ENCODE data around the gene MPDZ. TPM values are rescaled to one million over a fixed set of nuclear protein-coding genes. Genes with fewer than 3 reads are reported as not detected.

MPDZ gene
- total and polyA plus RNA-seq, 4 experiments from 2014 or later, result not detected

GRCh38 chr9:13210306-13210705 lies 69.2 kb downstream of the MPDZ start:
- Mint-ChIP-seq H3K4me1 (no peaks in the 10 kb centered on the region), H3K4me3 (no peak overlapping the region), H3K27ac (no peak overlapping the region), H3K9me3 (peaks cover 0 to 17% (median 4%) of the 10 kb centered on the region in 8 donors), H3K36me3 (no peaks in the 10 kb centered on the region), H3K27me3 (no peaks in the 10 kb centered on the region)
- DNase-seq, result no peak
- intact Hi-C loops (cut with micrococcal nuclease), result no loop called here
- Histone ChIP-seq H3K27me3 (ENCODE audit: insufficient read depth, low read length) (no peaks in the 10 kb centered on the region), H3K9me3 (ENCODE audit: control insufficient read depth in 1 of 2, low read length in 2 of 2) (no peaks in the 10 kb centered on the region), H3K4me3 (ENCODE audit: low read length in 2 of 2) (no peak overlapping the region), H3K4me1 (ENCODE audit: insufficient read depth, low read length) (no peaks in the 10 kb centered on the region), H3K27ac (ENCODE audit: low read depth, low read length) (no peak overlapping the region), H3K36me3 (ENCODE audit: insufficient read depth, low read length) (no peaks in the 10 kb centered on the region)
- CTCF ChIA-PET (ENCODE audit: partially characterized antibody), result no interaction called here
- POLR2A ChIA-PET (ENCODE audit: partially characterized antibody), result no interaction called here

- ChIA-PET POLR2A (ENCODE audit: partially characterized antibody) (no interaction called here), CTCF (ENCODE audit: partially characterized antibody) (no interaction called here)
- no peaks in the 10 kb centered on the region for H3K27me3 ChIP-seq (ENCODE audit: insufficient read depth, low read length)
- no peak overlapping the region for H3K4me3 Mint-ChIP-seq
- H3K9me3 ChIP-seq (ENCODE audit: control insufficient read depth in 1 of 2, low read length in 2 of 2), result no peaks in the 10 kb centered on the region
- no peak overlapping the region for H3K4me3 ChIP-seq (ENCODE audit: low read length in 2 of 2)
- no peak overlapping the region for H3K27ac Mint-ChIP-seq
- H3K36me3 ChIP-seq (ENCODE audit: insufficient read depth, low read length), result no peaks in the 10 kb centered on the region
- no peaks in the 10 kb centered on the region for H3K4me1 ChIP-seq (ENCODE audit: insufficient read depth, low read length)
- no peaks in the 10 kb centered on the region for H3K36me3 Mint-ChIP-seq
- no peak for DNase-seq
- H3K9me3 Mint-ChIP-seq, result peaks cover 0 to 17% (median 3%) of the 10 kb centered on the region in 8 donors
- H3K27ac ChIP-seq (ENCODE audit: low read depth, low read length), result no peak overlapping the region
- no peaks in the 10 kb centered on the region for H3K4me1 Mint-ChIP-seq
- H3K27me3 Mint-ChIP-seq, result no peaks in the 10 kb centered on the region
- intact Hi-C loops (cut with micrococcal nuclease), result no loop called here
Measured at GRCh38 chr9:13209498-13209897, 70.0 kb downstream of the MPDZ start.

- H3K4me1 Mint-ChIP-seq, result no peaks in the 10 kb centered on the region
- CTCF ChIA-PET (ENCODE audit: partially characterized antibody), result no interaction called here
- Histone ChIP-seq H3K27ac (ENCODE audit: low read depth, low read length) (no peak overlapping the region), H3K36me3 (ENCODE audit: insufficient read depth, low read length) (no peaks in the 10 kb centered on the region), H3K4me3 (ENCODE audit: low read length in 2 of 2) (no peak overlapping the region), H3K9me3 (ENCODE audit: control insufficient read depth in 1 of 2, low read length in 2 of 2) (no peaks in the 10 kb centered on the region), H3K27me3 (ENCODE audit: insufficient read depth, low read length) (no peaks in the 10 kb centered on the region), H3K4me1 (ENCODE audit: insufficient read depth, low read length) (no peaks in the 10 kb centered on the region)
- POLR2A ChIA-PET (ENCODE audit: partially characterized antibody), result no interaction called here
- H3K27me3 Mint-ChIP-seq, result no peaks in the 10 kb centered on the region
- H3K27ac Mint-ChIP-seq, result no peak overlapping the region
- no peak for DNase-seq
- intact Hi-C loops (cut with micrococcal nuclease), result no loop called here
- no peaks in the 10 kb centered on the region for H3K36me3 Mint-ChIP-seq
- no peak overlapping the region for H3K4me3 Mint-ChIP-seq
- peaks cover 0 to 25% (median 5%) of the 10 kb centered on the region in 8 donors for H3K9me3 Mint-ChIP-seq
Measured at GRCh38 chr9:13205824-13206223, 73.7 kb downstream of the MPDZ start.

- Histone ChIP-seq H3K27me3 (ENCODE audit: insufficient read depth, low read length) (no peaks in the 10 kb centered on the region), H3K4me3 (ENCODE audit: low read length in 2 of 2) (no peak overlapping the region), H3K4me1 (ENCODE audit: insufficient read depth, low read length) (no peaks in the 10 kb centered on the region), H3K36me3 (ENCODE audit: insufficient read depth, low read length) (no peaks in the 10 kb centered on the region), H3K9me3 (ENCODE audit: control insufficient read depth in 1 of 2, low read length in 2 of 2) (no peaks in the 10 kb centered on the region), H3K27ac (ENCODE audit: low read depth, low read length) (no peak overlapping the region)
- POLR2A ChIA-PET (ENCODE audit: partially characterized antibody), result no interaction called here
- no peak overlapping the region for H3K4me3 Mint-ChIP-seq
- H3K27me3 Mint-ChIP-seq, result no peaks in the 10 kb centered on the region
- H3K9me3 Mint-ChIP-seq, result peaks cover 2 to 9% (median 6%) of the 10 kb centered on the region in 8 donors
- no peaks in the 10 kb centered on the region for H3K36me3 Mint-ChIP-seq
- CTCF ChIA-PET (ENCODE audit: partially characterized antibody), result no interaction called here
- no peak overlapping the region for H3K27ac Mint-ChIP-seq
- intact Hi-C loops (cut with micrococcal nuclease), result no loop called here
- no peak for DNase-seq
- no peaks in the 10 kb centered on the region for H3K4me1 Mint-ChIP-seq
Measured at GRCh38 chr9:13190040-13190439, 89.5 kb downstream of the MPDZ start.

GRCh38 chr9:13189362-13189761 lies 90.1 kb downstream of the MPDZ start:
- H3K4me1 Mint-ChIP-seq, result no peaks in the 10 kb centered on the region
- H3K9me3 Mint-ChIP-seq, result peaks cover 2 to 9% (median 7%) of the 10 kb centered on the region in 8 donors
- H3K4me3 ChIP-seq (ENCODE audit: low read length in 2 of 2), result no peak overlapping the region
- H3K36me3 Mint-ChIP-seq, result no peaks in the 10 kb centered on the region
- H3K4me1 ChIP-seq (ENCODE audit: insufficient read depth, low read length), result no peaks in the 10 kb centered on the region
- CTCF ChIA-PET (ENCODE audit: partially characterized antibody), result no interaction called here
- no peaks in the 10 kb centered on the region for H3K27me3 ChIP-seq (ENCODE audit: insufficient read depth, low read length)
- POLR2A ChIA-PET (ENCODE audit: partially characterized antibody), result no interaction called here
- no peak overlapping the region for H3K4me3 Mint-ChIP-seq
- intact Hi-C loops (cut with micrococcal nuclease), result no loop called here
- H3K27me3 Mint-ChIP-seq, result no peaks in the 10 kb centered on the region
- H3K27ac ChIP-seq (ENCODE audit: low read depth, low read length), result no peak overlapping the region
- no peaks in the 10 kb centered on the region for H3K36me3 ChIP-seq (ENCODE audit: insufficient read depth, low read length)
- H3K27ac Mint-ChIP-seq, result no peak overlapping the region
- H3K9me3 ChIP-seq (ENCODE audit: control insufficient read depth in 1 of 2, low read length in 2 of 2), result no peaks in the 10 kb centered on the region
- no peak for DNase-seq

GRCh38 chr9:13186774-13187173 lies 92.7 kb downstream of the MPDZ start:
- POLR2A ChIA-PET (ENCODE audit: partially characterized antibody), result no interaction called here
- H3K4me3 Mint-ChIP-seq, result no peak overlapping the region
- intact Hi-C loops (cut with micrococcal nuclease), result no loop called here

GRCh38 chr9:13186091-13186490 lies 93.4 kb downstream of the MPDZ start:
- intact Hi-C loops (cut with micrococcal nuclease), result no loop called here
- H3K27ac Mint-ChIP-seq, result no peak overlapping the region
- H3K9me3 Mint-ChIP-seq, result peaks cover 0 to 7% (median 2%) of the 10 kb centered on the region in 8 donors
- CTCF ChIA-PET (ENCODE audit: partially characterized antibody), result no interaction called here
- no peaks in the 10 kb centered on the region for H3K27me3 Mint-ChIP-seq
- H3K36me3 ChIP-seq (ENCODE audit: insufficient read depth, low read length), result no peaks in the 10 kb centered on the region
- H3K4me3 Mint-ChIP-seq, result no peak overlapping the region
- no peaks in the 10 kb centered on the region for H3K4me1 Mint-ChIP-seq
- DNase-seq, result no peak
- H3K4me3 ChIP-seq (ENCODE audit: low read length in 2 of 2), result no peak overlapping the region
- H3K27me3 ChIP-seq (ENCODE audit: insufficient read depth, low read length), result no peaks in the 10 kb centered on the region
- POLR2A ChIA-PET (ENCODE audit: partially characterized antibody), result no interaction called here
- H3K4me1 ChIP-seq (ENCODE audit: insufficient read depth, low read length), result no peaks in the 10 kb centered on the region
- no peaks in the 10 kb centered on the region for H3K9me3 ChIP-seq (ENCODE audit: control insufficient read depth in 1 of 2, low read length in 2 of 2)
- H3K27ac ChIP-seq (ENCODE audit: low read depth, low read length), result no peak overlapping the region
- no peaks in the 10 kb centered on the region for H3K36me3 Mint-ChIP-seq

More at GRCh38 chr9:13186774-13187173, 92.7 kb downstream of the MPDZ start:
- Histone ChIP-seq H3K27ac (ENCODE audit: low read depth, low read length) (no peak overlapping the region), H3K4me3 (ENCODE audit: low read length in 2 of 2) (no peak overlapping the region), H3K9me3 (ENCODE audit: control insufficient read depth in 1 of 2, low read length in 2 of 2) (no peaks in the 10 kb centered on the region), H3K36me3 (ENCODE audit: insufficient read depth, low read length) (no peaks in the 10 kb centered on the region), H3K4me1 (ENCODE audit: insufficient read depth, low read length) (no peaks in the 10 kb centered on the region), H3K27me3 (ENCODE audit: insufficient read depth, low read length) (no peaks in the 10 kb centered on the region)
- Mint-ChIP-seq H3K4me1 (no peaks in the 10 kb centered on the region), H3K36me3 (no peaks in the 10 kb centered on the region), H3K9me3 (peaks cover 0 to 5% (median 2%) of the 10 kb centered on the region in 8 donors), H3K27me3 (no peaks in the 10 kb centered on the region), H3K27ac (no peak overlapping the region)
- DNase-seq, result no peak
- CTCF ChIA-PET (ENCODE audit: partially characterized antibody), result no interaction called here

- no peak overlapping the region for H3K27ac ChIP-seq (ENCODE audit: low read depth, low read length)
- H3K9me3 Mint-ChIP-seq, result peaks cover 0 to 6% (median 2%) of the 10 kb centered on the region in 8 donors
- H3K4me3 Mint-ChIP-seq, result no peak overlapping the region
- no peaks in the 10 kb centered on the region for H3K27me3 ChIP-seq (ENCODE audit: insufficient read depth, low read length)
- CTCF ChIA-PET (ENCODE audit: partially characterized antibody), result no interaction called here
- no peak overlapping the region for H3K27ac Mint-ChIP-seq
- H3K36me3 Mint-ChIP-seq, result no peaks in the 10 kb centered on the region
- no peaks in the 10 kb centered on the region for H3K4me1 Mint-ChIP-seq
- intact Hi-C loops (cut with micrococcal nuclease), result no loop called here
- no peaks in the 10 kb centered on the region for H3K4me1 ChIP-seq (ENCODE audit: insufficient read depth, low read length)
- no peaks in the 10 kb centered on the region for H3K9me3 ChIP-seq (ENCODE audit: control insufficient read depth in 1 of 2, low read length in 2 of 2)
- no peak overlapping the region for H3K4me3 ChIP-seq (ENCODE audit: low read length in 2 of 2)
- no peak for DNase-seq
- H3K36me3 ChIP-seq (ENCODE audit: insufficient read depth, low read length), result no peaks in the 10 kb centered on the region
- no peaks in the 10 kb centered on the region for H3K27me3 Mint-ChIP-seq
- POLR2A ChIA-PET (ENCODE audit: partially characterized antibody), result no interaction called here
Measured at GRCh38 chr9:13181652-13182051, 97.8 kb downstream of the MPDZ start.
